ENCODE results near the gene SPOCK2.

Gene SPOCK2

DNA sequence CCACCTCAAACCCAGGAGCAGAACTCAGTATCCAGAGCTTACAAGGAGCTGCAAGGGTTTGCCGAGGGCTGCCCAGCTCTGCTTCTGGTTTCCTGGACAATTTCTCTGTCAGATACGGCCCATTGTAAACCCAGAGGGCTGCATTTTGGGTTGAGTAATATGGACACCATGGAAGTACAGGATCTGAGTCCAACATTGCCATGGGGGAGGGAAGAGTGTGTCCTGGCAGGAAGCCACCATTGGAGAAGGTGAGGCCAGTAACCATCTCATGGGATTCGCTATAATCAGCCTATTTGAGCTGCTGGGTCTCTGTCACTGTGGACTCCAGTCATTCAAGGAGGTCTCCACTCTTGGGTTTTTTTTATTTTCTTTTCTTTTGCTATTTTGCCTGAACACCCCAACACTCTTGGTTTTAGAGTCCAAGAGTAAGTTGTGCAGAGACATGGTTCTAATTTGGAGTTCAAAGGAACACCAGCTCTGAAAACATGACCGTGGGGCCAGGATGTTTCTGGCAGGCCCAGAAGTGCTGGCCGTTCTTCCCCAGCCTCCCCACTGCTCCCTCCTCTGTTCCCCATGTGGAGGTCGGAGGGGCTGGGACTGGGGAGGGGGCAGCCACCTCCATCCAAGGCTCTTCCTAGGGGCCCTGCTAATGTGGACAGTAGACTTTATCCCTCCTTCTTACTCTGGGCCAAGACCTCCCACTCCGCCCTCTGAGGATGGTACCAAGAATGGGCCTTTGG lies 77.9 kb downstream of the SPOCK2 start:
- in situ Hi-C loops (cut with HindIII; ENCODE audit: low pct_ligation_motif_present, low pct_unique_long_range_greater_than_20kb, low sequenced_read_pairs), result no loop called here
- no peak for DNase-seq

GRCh38 chr10:72009425-72010081 lies 78.8 kb downstream of the SPOCK2 start:
- in situ Hi-C loops (cut with HindIII; ENCODE audit: low pct_ligation_motif_present, low pct_unique_long_range_greater_than_20kb, low sequenced_read_pairs), result no loop called here
- no peak for DNase-seq

- in situ Hi-C loops (cut with HindIII; ENCODE audit: low pct_ligation_motif_present, low pct_unique_long_range_greater_than_20kb, low sequenced_read_pairs), result no loop called here
- no peak for DNase-seq
Observed at GRCh38 chr10:72009051-72009424, 79.3 kb downstream of the SPOCK2 start.
